ENCODE results near the gene ZIC4. TPM values are rescaled to one million over a fixed set of nuclear protein-coding genes. Genes with fewer than 3 reads are reported as not detected.

The ZIC4 gene
- total and polyA plus RNA-seq, 9 of the 15 experiments (the other 6 are each of a cell fraction or from before 2014, with no cell fraction given) = not detected

- no peak for TF ChIP-seq BCLAF1 (IDR thresholded peaks at IDR 0.05; ENCODE audit: borderline replicate concordance in 1 of 2, control insufficient read depth in 1 of 2, low read depth in 2 of 2, low read length in 1 of 2)
- TF ChIP-seq ZKSCAN3 (CRISPR knock-in tag; IDR thresholded peaks at IDR 0.05) = no peak
Measured at GRCh38 chr3:147421184-147421912, 15.0 kb upstream of the ZIC4 start (continued).

GRCh38 chr3:147420353-147421183 lies 14.2 kb upstream of the ZIC4 start:
- Histone ChIP-seq H3K4me2 (ENCODE audit: insufficient read depth, low read length) (no peak overlapping the region), H3K36me3 (ENCODE audit: control insufficient read depth, insufficient read depth, low read length) (no peaks in the 10 kb centered on the region), H4K20me1 (replicated peaks; ENCODE audit: control insufficient read depth, insufficient read depth, low read length) (no peaks in the 10 kb centered on the region), H3K79me2 (ENCODE audit: control insufficient read depth, insufficient read depth, low read length) (no peaks in the 10 kb centered on the region), H3K4me1 (replicated peaks in 1 of 2; ENCODE audit: control insufficient read depth in 2 of 2, insufficient read depth in 2 of 2, low read length in 2 of 2) (peaks cover 0 to 8% of the 10 kb centered on the region in 2 experiments; a peak in 1 of 5 replicates), H3K9ac (ENCODE audit: insufficient read depth in 1 of 2, low read depth in 2 of 2, low read length in 2 of 2) (no peak overlapping the region), H3K27me3 (ENCODE audit: control insufficient read depth in 2 of 2, insufficient read depth in 2 of 2, low read length in 2 of 2) (peaks cover 14 to 45% of the 10 kb centered on the region in 2 experiments), H3K9me3 (replicated peaks; ENCODE audit: control insufficient read depth, insufficient read depth, low read depth, low read length) (no peaks in the 10 kb centered on the region), H3K9me1 (ENCODE audit: control insufficient read depth, insufficient read depth, low read length) (no peaks in the 10 kb centered on the region), H2AFZ (ENCODE audit: low read depth, low read length) (no peak overlapping the region), H3K27ac (ENCODE audit: extremely low read depth, low read depth, low read length) (no peak overlapping the region), H3K4me3 (no peak overlapping the region)
- intact Hi-C loops (cut with micrococcal nuclease) (no loop called here), in situ Hi-C loops (cut with MboI) (no loop called here)
- BruUV-seq (replicated peaks) = no TSS peak
- ChIA-PET POLR2A (interaction anchor here (0.8 kb wide), 1 partner anchor 138 kb away, joined by 3 read pairs; no protein-coding TSS in a partner anchor), CTCF (ENCODE audit: low intra/inter-chr PET ratio) (no interaction called here)
- WGBS (ENCODE audit: insufficient coverage, low coverage, missing lambda C conversion rate) = 3% methylated on average over 18 of the region's 32 CpGs
- no peak for FAIRE-seq
- no peak for DNase-seq (ENCODE audit: extremely low read depth in 1 of 4, low spot score in 3 of 4)
- no peak for ATAC-seq
- TF ChIP-seq SOX6 (IDR thresholded peaks at IDR 0.05) (no peak), SMAD1 (IDR thresholded peaks at IDR 0.05; ENCODE audit: low read depth, low read length, partially characterized antibody) (no peak), HES1 (IDR thresholded peaks at IDR 0.05; ENCODE audit: low read depth) (no peak), JUN (IDR thresholded peaks at IDR 0.05; ENCODE audit: borderline replicate concordance, low read depth, low read length) (no peak), JUN (CRISPR knock-in tag; IDR thresholded peaks at IDR 0.05; ENCODE audit: borderline replicate concordance) (no peak), HCFC1 (IDR thresholded peaks at IDR 0.05; ENCODE audit: low read depth, low read length) (no peak), PML (IDR thresholded peaks at IDR 0.05; ENCODE audit: low read length) (no peak), ZNF57 (CRISPR knock-in tag; IDR thresholded peaks at IDR 0.05) (no peak), MYC (IDR thresholded peaks at IDR 0.05; ENCODE audit: low read depth, low read length) (no peak), MYC (CRISPR knock-in tag; IDR thresholded peaks at IDR 0.05; ENCODE audit: borderline replicate concordance, low read depth) (no peak), SIN3A (IDR thresholded peaks at IDR 0.05; ENCODE audit: borderline replicate concordance in 2 of 2, control insufficient read depth in 1 of 2, low read depth in 2 of 2, low read length in 2 of 2) (no peak), ZEB2 (IDR thresholded peaks at IDR 0.05) (no peak), ZKSCAN8 (CRISPR knock-in tag; IDR thresholded peaks at IDR 0.05) (no peak), XRCC3 (IDR thresholded peaks at IDR 0.05) (no peak), ZNF695 (CRISPR knock-in tag; IDR thresholded peaks at IDR 0.05) (no peak)

Data from K562 (cell line).